Activated CD4-positive, alpha-beta memory T cell treated with anti-CD3 and anti-CD28 coated beads for 36 hours (primary cell): Measurements from ENCODE around the gene MUC6. TPM values are rescaled to one million over a fixed set of nuclear protein-coding genes. Genes with fewer than 3 reads are reported as not detected.

Source experiments
- CTCF ChIA-PET: fragments of 350-600 bp; sonication (Branson Sonifier 250); formaldehyde crosslinking; loops from one replicate; lab custom pipeline; 2021; ENCODE audit warnings: antibody characterized with exemption, inconsistent platforms; lab: Charles Lee
- POLR2A ChIA-PET: fragments of 350-600 bp; sonication (Branson Sonifier 250); formaldehyde crosslinking; loops from one replicate; lab custom pipeline; 2021; ENCODE audit warnings: antibody characterized with exemption; lab: Charles Lee
- DNase-seq: peaks from one replicate; pipeline ENCODE4 v3.0.0-alpha.2; 2020
- H3K27ac Mint-ChIP-seq: one replicate; pipeline ENCODE4 v1.8.0; 2021; ENCODE audit warnings: mixed read lengths
- H3K27me3 Mint-ChIP-seq: one replicate; pipeline ENCODE4 v1.8.0; 2021; ENCODE audit warnings: mixed read lengths
- H3K36me3 Mint-ChIP-seq: one replicate; pipeline ENCODE4 v1.8.0; 2021; ENCODE audit warnings: mixed read lengths
- H3K4me1 Mint-ChIP-seq: one replicate; pipeline ENCODE4 v1.8.0; 2021; ENCODE audit warnings: low read depth, mixed read lengths
- H3K4me3 Mint-ChIP-seq: one replicate; pipeline ENCODE4 v1.8.0; 2021; ENCODE audit warnings: mild to moderate bottlenecking, mixed read lengths
- H3K9me3 Mint-ChIP-seq: one replicate; pipeline ENCODE4 v1.8.0; 2021; ENCODE audit warnings: mixed read lengths
- intact Hi-C: fragments of 100-400 bp; cut with micrococcal nuclease; formaldehyde crosslinking; loops from one replicate; pipeline ENCODE4 v1.15.1; 2023
- total RNA-seq, 2 experiments: library from RNA; stranded (reverse); gene quantifications; one replicate each; pipeline ENCODE4 v1.2.3, GENCODE V29; 2021

MUC6 gene
- total RNA-seq, 2 experiments from 2014 or later: not detected

DNA sequence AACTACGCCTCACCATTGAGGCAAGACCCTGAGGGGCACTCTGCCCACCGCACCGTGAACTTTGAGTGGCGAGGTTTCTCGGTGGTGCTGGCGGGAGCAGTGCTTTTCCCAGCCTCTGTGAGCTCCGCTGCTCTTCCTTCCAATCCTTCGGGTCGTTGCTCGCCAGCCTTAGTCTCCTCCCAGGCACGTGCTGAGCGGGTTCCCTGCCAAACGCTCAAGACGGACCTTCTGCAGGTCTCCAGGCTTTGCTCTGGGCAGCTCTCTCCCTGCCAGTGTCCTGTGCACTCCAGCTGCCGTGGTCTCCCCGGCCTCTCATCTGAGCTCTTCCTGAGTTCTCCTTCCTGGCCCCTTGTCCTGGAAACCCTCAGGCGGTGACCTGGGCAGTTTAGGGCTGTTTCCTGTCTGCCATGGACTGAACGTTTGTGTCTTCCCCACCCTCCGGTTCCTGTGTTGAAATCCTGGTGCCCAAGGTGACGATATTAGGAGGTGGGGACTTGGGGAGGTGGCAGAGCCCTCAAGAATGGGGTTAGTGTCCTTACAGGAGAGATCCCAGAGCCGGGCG lies 11.2 kb upstream of the MUC6 start:
- H3K27ac Mint-ChIP-seq: no peak overlapping the region
- POLR2A ChIA-PET: no interaction called here
- H3K4me3 Mint-ChIP-seq: no peak overlapping the region
- no peaks in the 10 kb centered on the region for H3K9me3 Mint-ChIP-seq
- peaks cover 24% of the 10 kb centered on the region for H3K27me3 Mint-ChIP-seq
- H3K4me1 Mint-ChIP-seq: peaks cover 4% of the 10 kb centered on the region
- no peak for DNase-seq
- no peaks in the 10 kb centered on the region for H3K36me3 Mint-ChIP-seq
- CTCF ChIA-PET: interaction anchor here (0.6 kb wide), 1 partner anchor 200 kb away, joined by 4 read pairs; no protein-coding TSS in a partner anchor
- intact Hi-C loops: no loop called here

DNA sequence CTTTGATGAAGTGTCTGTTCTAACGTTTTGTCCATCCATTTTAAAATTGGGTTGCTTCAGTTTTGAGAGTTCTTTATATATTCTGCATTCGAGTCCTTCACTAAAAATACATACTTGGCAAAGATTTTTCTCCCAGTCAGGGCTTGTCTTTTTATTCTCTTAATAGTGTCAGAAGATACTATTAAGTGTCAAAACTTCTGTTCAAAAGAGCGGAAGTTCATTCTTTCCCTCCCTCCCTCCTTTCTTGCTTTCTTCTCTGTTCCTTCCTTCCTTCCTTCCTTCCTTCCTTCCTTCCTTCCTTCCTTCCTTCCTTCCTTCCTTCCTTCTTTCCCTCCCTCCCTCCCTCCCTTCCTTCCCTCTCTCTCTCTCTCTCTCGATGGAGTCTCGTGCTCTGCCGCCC lies 7.6 kb upstream of the MUC6 start:
- Mint-ChIP-seq H3K27me3 (peaks cover 17% of the 10 kb centered on the region), H3K9me3 (no peaks in the 10 kb centered on the region), H3K4me3 (no peak overlapping the region), H3K36me3 (no peaks in the 10 kb centered on the region), H3K4me1 (no peaks in the 10 kb centered on the region), H3K27ac (no peak overlapping the region)
- intact Hi-C loops: no loop called here
- no peak for DNase-seq
- POLR2A ChIA-PET: no interaction called here
- CTCF ChIA-PET: no interaction called here

GRCh38 chr11:1043563-1044096 lies 7.1 kb upstream of the MUC6 start:
- ChIA-PET POLR2A (no interaction called here), CTCF (no interaction called here)
- Mint-ChIP-seq H3K36me3 (no peaks in the 10 kb centered on the region), H3K4me1 (no peaks in the 10 kb centered on the region), H3K4me3 (no peak overlapping the region), H3K27ac (no peak overlapping the region), H3K27me3 (peaks cover 15% of the 10 kb centered on the region), H3K9me3 (no peaks in the 10 kb centered on the region)
- intact Hi-C loops: no loop called here
- no peak for DNase-seq

DNA sequence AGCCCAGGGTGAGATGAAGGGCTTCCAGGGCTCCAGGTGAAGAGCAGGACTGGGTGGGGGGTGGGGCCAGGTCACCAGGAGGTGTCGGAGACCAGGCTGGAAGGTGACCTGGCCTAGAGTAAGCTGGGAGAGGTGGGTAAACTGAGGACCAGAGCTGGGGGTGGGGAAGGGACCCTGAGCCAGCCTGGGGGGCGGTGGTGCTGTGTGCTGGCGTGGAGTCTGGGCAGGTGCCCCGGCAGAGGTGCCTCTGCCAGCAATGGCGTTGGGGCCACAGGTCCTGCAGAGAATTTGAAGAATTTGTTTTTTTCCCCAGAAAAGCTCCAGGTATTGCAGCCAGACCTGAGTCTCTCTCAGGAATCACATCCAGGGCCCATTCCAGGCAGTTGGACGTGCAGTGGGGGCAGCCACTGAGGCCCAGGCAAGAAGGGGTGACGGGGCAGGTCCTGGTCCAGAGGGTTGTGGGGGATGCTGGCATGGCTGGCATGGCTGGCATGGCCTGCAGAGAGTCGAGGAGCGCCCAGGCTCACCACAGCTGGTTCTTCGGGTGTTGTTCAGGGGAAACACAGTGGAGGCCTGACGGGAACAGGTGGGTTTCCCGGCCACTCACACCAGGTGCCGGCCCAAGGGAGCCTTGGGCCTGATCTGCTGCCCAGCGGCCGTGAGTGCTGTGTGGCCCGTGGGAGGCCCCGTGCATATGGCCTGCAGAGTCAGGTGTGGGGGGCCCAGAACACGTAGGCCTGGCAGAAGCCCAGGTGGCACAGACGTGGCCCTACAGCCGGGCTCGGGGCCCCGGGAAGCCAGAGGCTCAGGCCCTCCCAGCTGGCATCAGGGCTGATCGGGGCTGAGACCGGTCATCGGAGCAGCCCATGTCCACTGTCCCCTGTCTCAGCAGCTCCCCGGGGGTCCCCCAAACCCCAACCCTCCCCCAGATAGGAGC lies 6.4 kb upstream of the MUC6 start:
- CTCF ChIA-PET: no interaction called here
- H3K9me3 Mint-ChIP-seq: no peaks in the 10 kb centered on the region
- H3K27ac Mint-ChIP-seq: no peak overlapping the region
- H3K27me3 Mint-ChIP-seq: peaks cover 12% of the 10 kb centered on the region
- H3K4me3 Mint-ChIP-seq: no peak overlapping the region
- no peaks in the 10 kb centered on the region for H3K4me1 Mint-ChIP-seq
- intact Hi-C loops: no loop called here
- no peaks in the 10 kb centered on the region for H3K36me3 Mint-ChIP-seq
- no peak for DNase-seq
- POLR2A ChIA-PET: no interaction called here

DNA sequence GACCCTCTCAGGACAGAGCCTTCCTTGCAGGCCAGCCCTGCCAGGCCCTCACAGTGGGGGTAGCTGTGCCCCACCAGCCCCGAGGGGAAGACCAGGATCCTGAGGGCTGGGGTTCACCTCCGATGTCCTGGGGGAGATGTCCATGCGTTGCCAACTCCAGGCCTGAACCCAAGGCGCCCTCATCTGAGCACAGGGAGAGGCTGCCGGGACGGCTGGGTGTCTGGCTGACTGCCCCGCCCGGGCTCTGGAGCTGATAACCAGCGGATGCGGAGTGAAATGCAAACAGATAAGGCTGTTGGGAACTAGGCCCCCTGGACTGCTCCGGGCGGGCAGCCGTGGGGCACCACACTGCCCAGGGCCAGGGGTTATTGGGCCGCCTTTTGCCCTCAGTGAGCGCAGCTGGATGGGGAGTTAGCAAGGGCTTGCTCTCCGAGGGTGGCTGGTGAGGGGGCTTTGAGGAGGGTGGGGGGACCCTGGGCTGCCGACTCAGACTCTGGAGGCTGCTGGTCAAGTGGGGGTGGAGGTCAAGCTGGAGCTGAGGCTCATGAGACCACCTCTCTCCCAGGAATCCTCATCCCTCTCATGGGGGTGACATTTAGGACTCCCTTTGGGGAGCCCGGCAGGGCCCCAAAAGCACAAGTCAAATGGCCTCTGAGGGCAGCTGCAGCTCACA lies 5.6 kb upstream of the MUC6 start:
- Mint-ChIP-seq H3K4me3 (no peak overlapping the region), H3K36me3 (no peaks in the 10 kb centered on the region), H3K4me1 (no peaks in the 10 kb centered on the region), H3K27ac (no peak overlapping the region), H3K27me3 (peaks cover 5% of the 10 kb centered on the region), H3K9me3 (no peaks in the 10 kb centered on the region)
- POLR2A ChIA-PET: no interaction called here
- intact Hi-C loops: no loop called here
- DNase-seq: no peak
- CTCF ChIA-PET: interaction anchor here (1.0 kb wide), 1 partner anchor 118 kb away, joined by 3 read pairs; no protein-coding TSS in a partner anchor

DNA sequence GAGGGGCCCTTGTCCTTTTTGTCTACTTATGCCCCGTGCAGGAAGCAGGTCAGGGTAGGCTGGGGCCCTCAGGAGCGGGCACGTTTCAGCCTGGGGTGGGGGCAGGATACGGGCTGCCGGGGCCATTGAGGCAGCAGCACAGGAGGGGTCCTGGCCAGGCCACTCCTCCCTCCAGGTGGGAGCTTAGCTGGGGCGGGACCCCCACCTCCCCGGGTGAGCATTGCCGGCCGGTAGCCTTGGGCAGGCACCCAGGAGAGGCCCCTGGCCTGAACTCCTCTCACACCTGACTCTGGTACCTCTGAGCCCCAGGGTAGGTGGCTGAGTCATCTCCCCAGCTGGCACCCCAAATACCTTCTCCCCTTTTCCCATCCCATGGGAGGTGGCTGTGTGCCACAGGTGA lies 5.0 kb upstream of the MUC6 start:
- Mint-ChIP-seq H3K27ac (no peak overlapping the region), H3K36me3 (no peaks in the 10 kb centered on the region), H3K4me3 (no peak overlapping the region), H3K4me1 (no peaks in the 10 kb centered on the region), H3K9me3 (no peaks in the 10 kb centered on the region), H3K27me3 (peaks cover 3% of the 10 kb centered on the region)
- DNase-seq: no peak
- POLR2A ChIA-PET: no interaction called here
- intact Hi-C loops: no loop called here
- CTCF ChIA-PET: interaction anchor here (1.0 kb wide), 1 partner anchor 117 kb away, joined by 3 read pairs; no protein-coding TSS in a partner anchor

DNA sequence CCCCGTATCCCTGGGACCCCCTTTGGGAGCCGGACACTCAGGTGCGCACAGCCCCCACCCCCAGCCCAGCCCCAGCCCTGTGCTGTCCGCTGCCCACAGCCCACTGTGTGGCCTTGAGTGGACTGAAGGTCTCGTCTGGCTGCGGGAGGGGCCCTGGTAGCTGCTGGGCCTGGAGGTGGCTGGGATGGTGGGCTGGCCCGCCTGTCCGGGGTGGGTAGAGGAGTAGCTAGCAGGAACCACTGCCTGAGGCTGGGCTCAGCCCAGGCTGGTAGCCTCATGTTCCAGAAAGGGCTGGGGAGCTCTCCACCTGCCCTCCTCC lies 4.6 kb upstream of the MUC6 start:
- intact Hi-C loops: no loop called here
- Mint-ChIP-seq H3K36me3 (no peaks in the 10 kb centered on the region), H3K4me1 (no peaks in the 10 kb centered on the region), H3K27me3 (no peaks in the 10 kb centered on the region), H3K9me3 (no peaks in the 10 kb centered on the region), H3K4me3 (no peak overlapping the region), H3K27ac (no peak overlapping the region)
- ChIA-PET CTCF (interaction anchor here (0.5 to 1.0 kb wide), 2 partner anchors 117 to 344 kb away, joined by 3 read pairs; no protein-coding TSS in a partner anchor), POLR2A (no interaction called here)
- no peak for DNase-seq

DNA sequence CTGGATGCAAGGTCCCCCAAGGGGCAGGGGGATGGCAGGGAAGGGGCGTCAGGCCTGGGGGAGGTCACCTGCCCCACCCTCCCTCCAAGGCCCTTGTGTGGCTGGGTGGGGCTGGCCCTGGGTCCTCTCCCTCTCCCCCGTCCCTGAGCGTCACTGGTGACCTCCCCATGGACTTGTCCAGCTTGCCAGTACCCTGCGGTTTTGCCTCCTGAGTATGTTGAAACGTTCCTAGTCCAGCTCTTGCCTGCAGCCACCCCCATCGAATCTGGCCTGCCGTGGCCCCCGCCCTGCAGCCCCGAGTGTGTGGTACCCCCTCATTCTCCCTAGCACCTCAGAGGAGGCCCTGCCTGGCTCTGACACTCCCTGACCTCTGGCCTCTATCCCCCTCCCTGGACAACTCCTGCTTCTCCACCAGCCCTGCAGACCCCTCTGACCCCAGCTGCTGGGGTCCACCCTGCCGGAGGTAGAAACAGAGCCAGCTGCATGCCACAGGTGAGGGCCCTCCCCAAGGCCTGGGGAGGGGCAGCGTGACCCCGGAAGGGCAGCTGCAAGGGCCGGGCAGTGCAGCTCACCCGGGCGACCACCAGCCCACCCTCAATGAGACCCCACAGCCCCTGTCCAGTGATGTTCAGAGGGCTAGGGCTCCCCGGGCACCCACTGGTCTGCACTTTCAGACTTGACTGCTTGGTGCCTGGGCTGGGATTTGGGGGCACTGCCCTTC lies 4.1 kb upstream of the MUC6 start:
- H3K9me3 Mint-ChIP-seq: no peaks in the 10 kb centered on the region
- POLR2A ChIA-PET: no interaction called here

DNA sequence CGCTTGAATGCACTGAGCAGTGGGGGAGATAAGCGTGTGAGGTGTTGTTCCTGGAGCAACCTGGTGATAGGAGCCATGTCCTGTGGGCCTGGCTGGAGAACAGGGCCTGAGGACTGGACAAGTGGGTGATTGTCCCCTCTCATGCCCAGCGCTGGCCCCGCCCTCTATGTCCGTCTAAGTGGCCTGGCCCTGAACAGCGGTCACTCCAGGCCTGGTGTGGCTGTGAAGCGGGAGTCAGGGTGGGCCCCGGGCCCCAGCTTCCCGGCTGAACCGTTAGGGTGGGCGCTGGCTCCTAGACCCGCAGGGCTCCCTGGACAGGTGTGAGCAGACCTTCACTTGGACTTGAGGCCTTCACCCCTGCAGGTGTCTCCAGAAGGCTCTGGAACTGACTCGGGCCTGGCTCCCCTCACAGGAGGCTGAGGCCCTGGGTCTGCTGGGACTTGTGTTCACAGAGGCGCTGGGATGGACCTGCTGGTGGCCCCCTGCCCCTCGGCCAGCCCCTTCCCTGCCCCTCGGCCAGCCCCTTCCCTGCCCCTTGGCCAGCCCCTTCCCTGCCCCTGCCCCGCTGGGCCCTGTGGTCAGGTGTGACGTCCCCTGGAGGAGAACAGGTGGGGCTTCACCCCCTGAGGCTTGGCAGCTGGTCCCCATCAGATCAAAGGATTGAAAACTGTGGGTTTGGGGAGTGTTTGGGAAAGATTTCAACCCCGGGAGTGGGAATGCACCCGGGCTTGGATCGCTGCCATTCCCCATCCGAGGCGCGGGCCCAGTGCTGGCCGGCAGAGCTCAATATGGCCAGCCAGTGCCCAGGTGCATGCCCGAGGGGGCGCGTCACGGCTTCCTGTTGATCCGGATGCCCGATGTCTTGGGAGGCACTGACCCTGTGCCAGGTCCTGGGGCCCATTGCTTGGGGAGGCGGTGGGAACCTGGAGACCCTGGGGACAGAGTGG lies 3.2 kb upstream of the MUC6 start:
- Mint-ChIP-seq H3K4me3 (no peak overlapping the region), H3K27me3 (no peaks in the 10 kb centered on the region), H3K4me1 (no peaks in the 10 kb centered on the region), H3K27ac (no peak overlapping the region), H3K36me3 (no peaks in the 10 kb centered on the region), H3K9me3 (no peaks in the 10 kb centered on the region)
- CTCF ChIA-PET: no interaction called here
- intact Hi-C loops: no loop called here
- POLR2A ChIA-PET: no interaction called here
- no peak for DNase-seq

More for the DNA sequence above, 4.1 kb upstream of the MUC6 start:
- no peak for DNase-seq
- Mint-ChIP-seq H3K36me3 (no peaks in the 10 kb centered on the region), H3K27me3 (no peaks in the 10 kb centered on the region), H3K27ac (no peak overlapping the region), H3K4me1 (no peaks in the 10 kb centered on the region), H3K4me3 (no peak overlapping the region)
- CTCF ChIA-PET: interaction anchor here (0.5 to 1.0 kb wide), 2 partner anchors 116 to 344 kb away, joined by 3 read pairs; no protein-coding TSS in a partner anchor
- intact Hi-C loops: no loop called here

DNA sequence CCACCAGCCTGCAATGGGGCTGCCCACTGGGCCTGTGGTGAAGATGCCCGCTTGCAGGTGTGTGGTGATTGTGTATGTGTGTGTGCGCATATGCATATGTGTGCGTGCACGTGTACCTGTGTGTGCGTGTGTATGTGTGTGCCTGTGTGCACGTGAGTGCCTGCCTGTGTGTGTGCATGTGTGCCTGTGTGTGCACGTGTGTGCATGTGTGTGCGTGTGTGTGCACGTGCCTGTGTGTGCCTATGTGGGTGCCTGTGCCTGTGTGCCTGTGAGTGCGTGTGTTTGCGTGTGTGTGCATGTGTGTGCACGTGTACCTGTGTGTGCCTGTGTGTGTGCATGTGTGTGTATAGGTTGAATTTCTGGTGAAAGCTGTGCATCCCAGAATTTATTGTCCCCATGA lies 2.4 kb upstream of the MUC6 start:
- no peaks in the 10 kb centered on the region for H3K9me3 Mint-ChIP-seq
- ChIA-PET POLR2A (no interaction called here), CTCF (no interaction called here)
- no peaks in the 10 kb centered on the region for H3K4me1 Mint-ChIP-seq
- H3K4me3 Mint-ChIP-seq: no peak overlapping the region
- intact Hi-C loops: no loop called here
- no peaks in the 10 kb centered on the region for H3K36me3 Mint-ChIP-seq
- H3K27ac Mint-ChIP-seq: no peak overlapping the region
- DNase-seq: no peak
- H3K27me3 Mint-ChIP-seq: no peaks in the 10 kb centered on the region

DNA sequence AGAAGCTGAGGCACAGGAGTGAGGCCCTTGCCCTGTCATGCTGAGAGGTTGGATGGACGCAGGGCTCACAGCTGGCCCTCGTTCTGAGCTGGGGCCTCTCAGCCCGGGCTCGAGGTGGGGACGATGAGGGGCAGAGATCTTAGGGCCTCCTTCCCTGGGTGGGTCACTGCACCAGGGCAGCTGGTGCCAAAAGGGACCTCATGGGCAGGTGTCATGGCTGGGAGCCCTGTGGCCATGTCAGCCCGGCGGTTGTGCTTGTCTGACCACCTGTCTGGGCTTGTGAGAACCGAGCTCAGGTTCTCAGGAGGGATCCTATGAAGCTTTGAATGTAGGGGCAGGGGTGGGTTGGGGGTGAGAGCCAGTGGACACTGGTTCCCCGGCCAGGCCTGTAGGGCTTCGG lies 1.8 kb upstream of the MUC6 start:
- CTCF ChIA-PET: no interaction called here
- intact Hi-C loops: no loop called here
- no peaks in the 10 kb centered on the region for H3K36me3 Mint-ChIP-seq
- H3K27me3 Mint-ChIP-seq: no peaks in the 10 kb centered on the region
- H3K4me3 Mint-ChIP-seq: no peak overlapping the region
- POLR2A ChIA-PET: no interaction called here
- no peak for DNase-seq
- no peaks in the 10 kb centered on the region for H3K9me3 Mint-ChIP-seq
- no peaks in the 10 kb centered on the region for H3K4me1 Mint-ChIP-seq
- no peak overlapping the region for H3K27ac Mint-ChIP-seq
